ENCODE measurements around the gene PI4KA.
"Not testable (repeated sequence)": the region's sequence is repeated elsewhere in the genome, so short reads cannot be mapped to it uniquely, and the experiment has no call there.

PI4KA gene

DNA sequence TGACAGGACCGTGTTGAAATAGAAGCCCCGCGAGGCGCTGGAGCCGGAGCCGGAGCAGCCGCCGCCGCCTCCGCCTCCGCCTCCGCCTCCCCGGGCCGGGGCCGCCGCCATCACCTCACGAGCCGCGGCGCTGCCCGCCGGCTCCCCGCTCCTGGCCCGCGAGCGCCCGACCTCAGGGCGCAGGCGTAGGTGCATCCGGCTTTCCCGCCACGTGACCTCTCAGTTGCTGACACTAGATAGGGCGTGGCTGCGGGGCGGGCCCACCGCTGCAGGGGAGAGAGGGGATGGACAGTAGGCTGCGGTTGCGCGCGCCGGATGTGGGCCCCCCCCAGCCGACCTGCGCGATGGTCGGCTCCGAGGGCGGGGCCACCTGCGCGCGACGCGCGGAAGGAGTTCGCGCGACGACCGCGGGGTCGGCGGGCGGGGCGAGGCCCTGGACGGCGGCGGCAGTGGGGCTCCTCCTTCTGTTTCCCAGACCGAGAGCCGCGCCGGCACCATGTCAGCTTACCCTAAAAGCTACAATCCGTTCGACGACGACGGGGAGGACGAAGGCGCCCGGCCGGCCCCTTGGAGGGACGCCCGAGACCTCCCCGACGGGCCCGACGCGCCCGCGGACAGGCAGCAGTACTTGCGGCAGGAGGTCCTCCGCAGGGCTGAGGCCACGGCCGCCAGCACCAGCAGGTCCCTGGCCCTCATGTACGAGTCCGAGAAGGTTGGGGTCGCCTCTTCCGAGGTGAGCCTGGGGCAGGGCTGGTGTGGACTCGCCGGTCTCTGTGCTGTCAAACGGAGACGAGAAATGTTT lies at the start of gene PI4KA, which contains the start of gene SNAP29:
Gene PI4KA, minus strand, starts transcription at position 197 of the 802 bp plus-strand sequence. Its CDS starts 86 bp downstream, at position 111.
Gene SNAP29, plus strand, starts transcription at position 393 of the 802 bp plus-strand sequence. Its CDS starts 104 bp downstream, at position 497.
- DNase-seq: peak; percentile 98

GRCh38 chr22:20906387-20906767 lies 47.8 kb upstream of the PI4KA start:
- no peak for DNase-seq

DNA sequence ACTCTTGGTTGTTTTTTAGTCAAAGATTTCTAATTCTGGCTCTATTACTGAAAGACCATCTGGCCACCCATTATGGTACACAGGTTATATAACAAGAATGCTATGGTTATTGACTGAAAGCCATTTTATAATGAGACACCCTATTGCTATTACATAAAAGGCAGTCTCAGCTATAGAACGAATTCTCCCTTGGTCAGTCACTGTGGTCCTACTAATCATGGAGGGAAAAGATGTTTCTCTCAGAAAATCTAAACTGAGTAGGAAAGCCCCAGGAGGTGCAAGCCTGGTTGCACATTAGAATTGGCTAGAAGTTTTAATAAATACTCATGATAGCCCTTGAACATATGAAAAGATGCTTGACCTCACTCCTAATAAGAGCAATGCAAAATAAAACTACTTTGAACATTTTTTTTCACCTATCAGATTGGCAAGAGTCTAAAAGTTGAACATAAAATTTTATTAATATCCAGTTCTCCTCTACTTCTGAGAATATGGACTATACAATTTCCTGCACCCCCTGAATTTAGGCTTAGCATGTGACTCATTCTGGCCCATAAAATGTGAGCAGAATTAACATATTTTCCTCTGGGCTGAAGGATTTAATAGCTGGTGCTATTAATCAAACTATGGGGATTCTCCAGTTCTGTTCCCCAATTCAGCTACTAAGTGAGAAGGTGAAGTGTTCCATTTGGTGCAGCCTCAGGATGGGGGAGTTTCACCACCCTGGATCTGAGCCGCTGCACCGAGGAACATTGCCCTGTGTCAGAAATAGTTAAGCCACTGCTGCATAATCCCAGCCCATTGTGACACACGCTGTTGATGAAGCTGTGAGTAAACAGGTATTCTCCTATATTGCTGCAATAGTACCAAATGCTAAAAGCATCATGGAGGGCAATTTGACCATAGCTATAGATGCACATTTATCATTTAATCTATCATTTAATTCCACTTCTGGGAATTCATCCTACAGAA lies 47.1 kb upstream of the PI4KA start:
- peak; percentile 53 for DNase-seq

GRCh38 chr22:20904980-20905355 lies 46.4 kb upstream of the PI4KA start:
- no peak for DNase-seq

DNA sequence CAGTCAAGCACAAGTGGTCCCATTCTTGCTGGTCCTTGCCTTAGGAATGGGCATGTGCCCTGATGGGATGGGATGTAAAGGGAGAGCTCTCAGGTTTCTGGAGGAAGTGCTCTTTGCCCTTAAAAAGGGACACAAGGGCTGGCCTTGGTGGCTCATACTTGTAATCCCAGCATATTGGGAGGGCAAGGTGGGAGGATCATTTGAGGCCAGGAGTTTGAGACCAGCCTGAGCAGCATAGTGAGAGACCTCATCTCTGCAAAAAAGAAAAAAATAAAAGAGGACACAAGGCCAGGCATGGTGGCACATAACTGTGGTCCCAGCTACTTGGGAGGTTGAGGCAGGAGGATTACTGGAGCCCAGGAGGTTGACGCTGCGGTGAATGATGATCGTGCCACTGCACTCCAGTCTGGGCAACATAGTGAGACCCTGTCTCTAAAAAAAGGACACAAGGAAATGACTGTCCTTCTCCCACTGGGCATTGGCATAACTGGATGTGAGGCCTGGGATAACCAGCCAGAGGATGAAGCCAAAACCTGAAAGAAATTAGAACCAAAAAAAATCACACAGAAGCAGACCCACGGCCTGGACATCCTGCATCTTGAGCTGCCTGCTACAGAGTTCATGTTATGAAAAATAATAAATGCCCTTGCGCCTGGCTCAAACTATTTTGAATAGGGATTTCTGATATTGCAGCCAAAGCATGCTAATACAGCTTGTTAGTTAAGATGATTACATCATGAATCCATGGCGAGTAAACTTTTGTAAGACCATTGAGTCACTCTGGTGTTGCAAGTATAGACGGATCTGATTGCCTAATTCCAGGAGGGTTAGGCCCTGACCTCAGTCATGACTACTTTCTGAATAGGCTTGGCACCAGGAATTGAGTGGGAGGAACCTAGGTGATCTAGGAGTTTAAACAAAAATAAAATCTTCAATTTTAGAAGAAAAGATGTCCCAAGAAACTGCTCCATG lies 45.7 kb upstream of the PI4KA start:
- peak; percentile 99 for DNase-seq

DNA sequence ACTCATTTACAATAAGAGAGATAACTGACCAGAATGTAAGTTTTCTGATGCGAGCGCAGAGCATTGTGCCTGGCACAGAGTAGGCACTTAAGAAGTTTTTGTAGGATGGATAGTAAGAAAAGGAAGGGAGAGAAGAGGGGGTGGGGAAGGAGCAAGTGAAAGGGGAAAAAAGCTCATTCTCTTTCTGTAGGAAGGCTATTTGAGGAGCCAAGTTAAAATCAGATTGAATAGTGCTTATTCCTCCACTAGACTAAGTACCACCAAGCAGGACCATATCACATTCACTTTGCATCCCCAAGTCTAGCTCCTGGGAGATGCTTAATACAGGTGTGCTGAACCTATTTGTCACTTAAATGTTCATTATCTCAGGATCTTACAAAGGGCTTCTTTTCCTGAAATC lies 44.5 kb upstream of the PI4KA start:
- DNase-seq: no peak

- not testable (repeated sequence) for DNase-seq
Observed at GRCh38 chr22:20901093-20902033, 42.8 kb upstream of the PI4KA start.

- DNase-seq: no peak
Observed at GRCh38 chr22:20899827-20900423, 41.3 kb upstream of the PI4KA start.

- DNase-seq: not testable (repeated sequence)
Observed at GRCh38 chr22:20897737-20898136, 39.1 kb upstream of the PI4KA start.

GRCh38 chr22:20890975-20891374 lies 32.4 kb upstream of the PI4KA start:
- no peak for DNase-seq

- no peak for DNase-seq
Observed at GRCh38 chr22:20889904-20890540, 31.4 kb upstream of the PI4KA start.

GRCh38 chr22:20889025-20889704 lies 30.6 kb upstream of the PI4KA start:
- no peak for DNase-seq

DNA sequence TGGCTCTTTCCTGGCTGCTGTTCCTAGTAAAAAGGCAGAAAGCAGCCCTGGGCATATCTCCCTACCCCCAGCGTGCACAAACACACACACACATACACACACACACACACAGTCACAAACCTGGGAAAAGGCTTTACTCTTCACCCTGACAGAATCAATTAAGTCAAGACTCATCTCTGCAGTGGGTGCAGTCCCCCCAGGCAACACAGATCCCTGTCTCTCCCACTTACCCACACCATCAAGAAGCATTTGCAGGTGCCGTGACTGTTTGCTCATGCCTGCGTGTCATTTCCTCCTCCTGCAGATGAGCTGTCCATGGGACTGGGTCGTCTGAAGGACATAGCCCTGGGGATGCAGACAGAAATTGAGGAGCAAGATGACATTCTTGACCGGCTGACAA lies 28.8 kb upstream of the PI4KA start:
- no peak for DNase-seq

DNA sequence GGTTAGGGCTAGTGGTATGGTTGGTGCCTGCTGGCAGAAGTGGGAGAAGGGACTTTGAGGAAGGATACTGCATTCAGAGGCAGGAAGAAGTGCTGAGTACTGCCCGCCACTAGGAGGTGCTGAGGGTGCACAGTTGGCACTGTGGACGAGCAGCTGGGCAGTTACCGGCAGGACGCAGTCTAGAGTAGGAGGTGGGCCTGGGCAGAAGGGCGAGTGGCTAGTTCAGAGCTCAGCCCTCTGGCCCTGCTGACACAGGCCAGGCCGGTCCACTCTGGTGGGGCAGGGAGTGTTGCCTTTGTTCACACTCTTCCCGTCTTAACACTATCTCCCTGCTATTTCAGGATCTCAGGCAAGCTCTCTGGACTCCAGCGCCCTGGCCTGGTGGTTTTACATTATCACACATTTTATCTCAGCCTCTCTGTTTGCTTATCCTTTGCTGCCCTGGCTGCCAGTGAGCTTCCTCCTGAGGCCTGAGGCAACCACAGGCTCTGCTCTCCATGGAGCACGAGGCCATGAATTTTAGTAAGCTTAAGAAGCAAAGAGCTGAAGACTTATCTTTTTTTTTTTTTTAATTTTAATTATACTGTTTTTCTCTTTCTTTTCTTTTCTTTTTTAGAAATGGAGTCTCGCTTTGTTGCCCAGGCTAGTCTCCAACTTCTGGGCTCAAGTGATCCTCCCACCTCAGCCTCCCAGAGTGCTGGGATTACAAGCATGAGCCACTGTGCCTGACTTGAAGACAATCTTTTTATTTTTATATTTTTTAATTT lies 27.1 kb upstream of the PI4KA start:
- DNase-seq: peak; percentile 80

- no peak for DNase-seq
Observed at GRCh38 chr22:20885017-20885556, 26.5 kb upstream of the PI4KA start.

GRCh38 chr22:20884454-20884853 lies 25.8 kb upstream of the PI4KA start:
- DNase-seq: no peak

GRCh38 chr22:20882855-20883254 lies 24.2 kb upstream of the PI4KA start:
- DNase-seq: no peak
